MM.1S (cell line): ENCODE measurements around the gene PAN2.
"Not testable (repeated sequence)": the region's sequence is repeated elsewhere in the genome, so short reads cannot be mapped to it uniquely, and the experiment has no call there.

Experiments
- DNase-seq: peaks from one replicate; pipeline ENCODE4 v3.0.0-alpha.2; 2015
- H2AFZ ChIP-seq: fragments of 300-600 bp; sonication (generic); 2 replicates; pipeline ENCODE4 v1.6.0; 2016; ENCODE audit warnings: antibody characterized with exemption, low read length
- H3F3A ChIP-seq: fragments of 300-600 bp; sonication (generic); 2 replicates; pipeline ENCODE4 v1.6.1; 2016; ENCODE audit warnings: mild to moderate bottlenecking, antibody characterized with exemption, low read length, moderate library complexity, mixed read lengths; ENCODE audit not compliant: insufficient read depth
- H3K27ac ChIP-seq: fragments of 300-600 bp; sonication (generic); 2 replicates; pipeline ENCODE4 v1.5.1; 2016; ENCODE audit warnings: mild to moderate bottlenecking, low read length
- H3K27me3 ChIP-seq: fragments of 300-600 bp; sonication (generic); replicated peaks from 2 replicates; pipeline ENCODE4 v1.6.0; 2016; ENCODE audit warnings: low read length; ENCODE audit not compliant: insufficient read depth
- H3K36me3 ChIP-seq: fragments of 300-600 bp; sonication (generic); replicated peaks from 2 replicates; pipeline ENCODE4 v1.6.1; 2016; ENCODE audit warnings: mild to moderate bottlenecking, low read length, mixed read lengths; ENCODE audit not compliant: insufficient read depth
- H3K4me1 ChIP-seq: fragments of 300-600 bp; sonication (generic); 2 replicates; pipeline ENCODE4 v1.6.1; 2016; ENCODE audit warnings: low read length, mixed read lengths
- H3K4me2 ChIP-seq: fragments of 300-600 bp; sonication (generic); 2 replicates; pipeline ENCODE4 v1.6.0; 2016; ENCODE audit warnings: low read depth, low read length
- H3K4me3 ChIP-seq: fragments of 300-600 bp; sonication (generic); 2 replicates; pipeline ENCODE4 v1.5.1; 2016; ENCODE audit warnings: low read length, mixed read lengths
- H3K79me2 ChIP-seq: fragments of 300-600 bp; sonication (generic); 2 replicates; pipeline ENCODE4 v1.6.1; 2016; ENCODE audit warnings: mixed run types, low read length, mixed read lengths
- H3K9ac ChIP-seq: fragments of 300-600 bp; sonication (generic); 2 replicates; pipeline ENCODE4 v1.6.1; 2016; ENCODE audit warnings: low read length, mixed read lengths
- H3K9me2 ChIP-seq: fragments of 300-600 bp; sonication (generic); replicated peaks from 2 replicates; pipeline ENCODE4 v1.6.1; 2016; ENCODE audit warnings: mild to moderate bottlenecking, low read length, mixed read lengths; ENCODE audit not compliant: insufficient read depth
- H3K9me3 ChIP-seq: fragments of 300-600 bp; sonication (generic); replicated peaks from 2 replicates; pipeline ENCODE4 v1.6.1; 2016; ENCODE audit warnings: mild to moderate bottlenecking, low read length, mixed read lengths; ENCODE audit not compliant: insufficient read depth
- H4K20me1 ChIP-seq: fragments of 300-600 bp; sonication (generic); 2 replicates; pipeline ENCODE4 v1.6.1; 2016; ENCODE audit warnings: mild to moderate bottlenecking, low read length, moderate library complexity, mixed read lengths; ENCODE audit not compliant: insufficient read depth
- CTCF ChIP-seq: fragments of 300-600 bp; sonication (generic); IDR thresholded peaks from 2 replicates; pipeline ENCODE4 v1.5.1; 2016; ENCODE audit warnings: antibody characterized with exemption, low read length, mixed read lengths
- EZH2 ChIP-seq: fragments of 300-600 bp; sonication (generic); optimal IDR thresholded peaks from 2 replicates; pipeline ENCODE3; 2017; ENCODE audit warnings: low read depth, mild to moderate bottlenecking, antibody characterized with exemption, low read length, mixed read lengths
- EZH2phosphoT487 ChIP-seq: fragments of 300-600 bp; sonication (generic); IDR thresholded peaks from 2 replicates; pipeline ENCODE4 v1.6.1; 2018; ENCODE audit warnings: antibody characterized with exemption, low read length

Gene PAN2

GRCh38 chr12:56324206-56324605 lies 9.6 kb downstream of the PAN2 start:
- H3K36me3 ChIP-seq, result no peaks in the 10 kb centered on the region
- no peak overlapping the region for H3K4me2 ChIP-seq
- no peaks in the 10 kb centered on the region for H3K4me1 ChIP-seq
- no peak overlapping the region for H3K4me3 ChIP-seq
- TF ChIP-seq CTCF, result no peak
- no peak for TF ChIP-seq EZH2phosphoT487
- TF ChIP-seq EZH2, result no peak
- H3K9me3 ChIP-seq, result no peaks in the 10 kb centered on the region
- no peak overlapping the region for H3K27ac ChIP-seq
- DNase-seq, result no peak
- no peak overlapping the region for H2AFZ ChIP-seq
- H3K9me2 ChIP-seq, result no peaks in the 10 kb centered on the region
- no peaks in the 10 kb centered on the region for H3K27me3 ChIP-seq
- no peak overlapping the region for H3K9ac ChIP-seq
- no peaks in the 10 kb centered on the region for H3K79me2 ChIP-seq
- no peaks in the 10 kb centered on the region for H4K20me1 ChIP-seq
- H3F3A ChIP-seq, result no peaks in the 10 kb centered on the region

- not testable (repeated sequence) for H3K36me3 ChIP-seq, H3K4me2 ChIP-seq, H4K20me1 ChIP-seq, DNase-seq, H3F3A ChIP-seq, H3K9me3 ChIP-seq, H3K4me3 ChIP-seq, H2AFZ ChIP-seq, H3K9me2 ChIP-seq, H3K27me3 ChIP-seq, H3K4me1 ChIP-seq, H3K9ac ChIP-seq, H3K27ac ChIP-seq, H3K79me2 ChIP-seq
These were observed 12.2 kb downstream of the PAN2 start for GRCh38 chr12:56321610-56322009.

- Histone ChIP-seq H3K27me3 (no peaks in the 10 kb centered on the region), H3K36me3 (no peaks in the 10 kb centered on the region), H3K4me3 (no peak overlapping the region), H3K79me2 (no peaks in the 10 kb centered on the region), H3F3A (peaks cover 4% of the 10 kb centered on the region; the same call in 1 of the 2 replicates), H3K4me2 (no peak overlapping the region), H3K4me1 (peaks cover 6% of the 10 kb centered on the region; the same call in 1 of the 2 replicates), H4K20me1 (no peaks in the 10 kb centered on the region), H3K9me2 (no peaks in the 10 kb centered on the region), H2AFZ (no peak overlapping the region), H3K9me3 (no peaks in the 10 kb centered on the region), H3K9ac (no peak overlapping the region), H3K27ac (no peak overlapping the region)
- DNase-seq, result no peak
- no peak for TF ChIP-seq EZH2phosphoT487
- TF ChIP-seq CTCF, result no peak
- no peak for TF ChIP-seq EZH2
These were observed 12.8 kb downstream of the PAN2 start for GRCh38 chr12:56321027-56321426.

- H4K20me1 ChIP-seq, result no peaks in the 10 kb centered on the region
- no peak overlapping the region for H3K4me2 ChIP-seq
- H3F3A ChIP-seq, result peaks cover 4% of the 10 kb centered on the region; the same call in 1 of the 2 replicates
- H3K4me3 ChIP-seq, result no peak overlapping the region
- H3K9ac ChIP-seq, result no peak overlapping the region
- no peak overlapping the region for H3K27ac ChIP-seq
- DNase-seq, result no peak
- TF ChIP-seq EZH2, result no peak
- peak; percentile 14; the same call in 1 of the 2 replicates for TF ChIP-seq CTCF
- TF ChIP-seq EZH2phosphoT487, result no peak
- no peaks in the 10 kb centered on the region for H3K36me3 ChIP-seq
- peaks cover 12% of the 10 kb centered on the region for H3K4me1 ChIP-seq
- H3K27me3 ChIP-seq, result no peaks in the 10 kb centered on the region
- H3K9me3 ChIP-seq, result no peaks in the 10 kb centered on the region
- peaks cover 18% of the 10 kb centered on the region for H3K79me2 ChIP-seq
- no peak overlapping the region for H2AFZ ChIP-seq
- no peaks in the 10 kb centered on the region for H3K9me2 ChIP-seq
These were observed 16.1 kb downstream of the PAN2 start for GRCh38 chr12:56317675-56318074.
